NCI-H1436 treated with DMSO at 0.1 percent for 48 hours (cell line): ENCODE results near the gene GPAM.

Experiments
- DNase-seq: peaks from one replicate; lab custom pipeline; 2025; lab: John Stamatoyannopoulos, UW

The GPAM gene

GRCh38 chr10:112184052-112184371, 447 bp upstream of the GPAM start:
- DNase-seq = no peak

GRCh38 chr10:112182784-112183328, 709 bp downstream of the GPAM start:
- no peak for DNase-seq

GRCh38 chr10:112177247-112177646, 6.3 kb downstream of the GPAM start:
- DNase-seq = no peak

- DNase-seq = no peak
Measured at GRCh38 chr10:112176543-112176942, 7.0 kb downstream of the GPAM start.

GRCh38 chr10:112175409-112175808, 8.2 kb downstream of the GPAM start:
- DNase-seq = no peak

GRCh38 chr10:112173206-112173605, 10.4 kb downstream of the GPAM start:
- DNase-seq = no peak

GRCh38 chr10:112168733-112169132, 14.8 kb downstream of the GPAM start:
- no peak for DNase-seq

- no peak for DNase-seq
Measured at GRCh38 chr10:112166800-112167199, 16.8 kb downstream of the GPAM start.

- no peak for DNase-seq
Measured at GRCh38 chr10:112161757-112162518, 21.6 kb downstream of the GPAM start.

- no peak for DNase-seq
Measured at GRCh38 chr10:112160834-112161233, 22.7 kb downstream of the GPAM start.

GRCh38 chr10:112159469-112159868, 24.1 kb downstream of the GPAM start:
- DNase-seq = no peak

- no peak for DNase-seq
Measured at GRCh38 chr10:112151524-112152039, 32.0 kb downstream of the GPAM start.

- DNase-seq = no peak
Measured at GRCh38 chr10:112148331-112148730, 35.2 kb downstream of the GPAM start.

GRCh38 chr10:112146799-112147198, 36.8 kb downstream of the GPAM start:
- no peak for DNase-seq

- DNase-seq = no peak
Measured at GRCh38 chr10:112145263-112145662, 38.3 kb downstream of the GPAM start.

- no peak for DNase-seq
Measured at GRCh38 chr10:112143420-112143819, 40.1 kb downstream of the GPAM start.

- DNase-seq = no peak
Measured at GRCh38 chr10:112141292-112141691, 42.3 kb downstream of the GPAM start.

- no peak for DNase-seq
Measured at GRCh38 chr10:112140110-112140970, 43.2 kb downstream of the GPAM start.

GRCh38 chr10:112139176-112139575, 44.4 kb downstream of the GPAM start:
- no peak for DNase-seq

- peak; percentile 3 for DNase-seq
Measured at GRCh38 chr10:112137154-112137987, 46.2 kb downstream of the GPAM start.

GRCh38 chr10:112136486-112137153, 46.9 kb downstream of the GPAM start:
- no peak for DNase-seq
